ENCODE measurements around the gene MYCBP. TPM values are rescaled to one million over a fixed set of nuclear protein-coding genes. Genes with fewer than 3 reads are reported as not detected.

MYCBP gene
- total RNA-seq, 2 donors from 2014 or later = 37.2 to 48.0 TPM

GRCh38 chr1:38889589-38889988 lies 16.4 kb upstream of the MYCBP start:
- H3K9me3 Mint-ChIP-seq = no peaks in the 10 kb centered on the region
- ATAC-seq = no peak
- H3K4me3 Mint-ChIP-seq = no peak overlapping the region
- no peak for DNase-seq (ENCODE audit: low spot score)
- no peaks in the 10 kb centered on the region for H3K27me3 Mint-ChIP-seq
- H3K4me1 Mint-ChIP-seq (ENCODE audit: low read depth in 2 of 2) = no peaks in the 10 kb centered on the region
- H3K36me3 Mint-ChIP-seq = no peaks in the 10 kb centered on the region
- no peak overlapping the region for H3K27ac Mint-ChIP-seq

GRCh38 chr1:38888423-38889333 lies 15.5 kb upstream of the MYCBP start:
- Mint-ChIP-seq H3K27ac (no peak overlapping the region), H3K27me3 (no peaks in the 10 kb centered on the region), H3K4me1 (ENCODE audit: low read depth in 2 of 2) (no peaks in the 10 kb centered on the region), H3K4me3 (no peak overlapping the region), H3K36me3 (no peaks in the 10 kb centered on the region), H3K9me3 (no peaks in the 10 kb centered on the region)
- DNase-seq (ENCODE audit: low spot score) (no peak), ATAC-seq (no peak)

- Mint-ChIP-seq H3K4me1 (ENCODE audit: low read depth in 2 of 2) (no peaks in the 10 kb centered on the region), H3K36me3 (no peaks in the 10 kb centered on the region), H3K27me3 (no peaks in the 10 kb centered on the region), H3K4me3 (no peak overlapping the region), H3K9me3 (no peaks in the 10 kb centered on the region), H3K27ac (no peak overlapping the region)
- DNase-seq (ENCODE audit: low spot score) (no peak), ATAC-seq (no peak)
Measured at GRCh38 chr1:38885092-38885491, 11.9 kb upstream of the MYCBP start.

GRCh38 chr1:38881487-38881886 lies 8.3 kb upstream of the MYCBP start, which contains the start of gene GJA9:
TSS of gene GJA9 (minus strand) at chr1:38881587. CDS start at chr1:38876098, 5,489 bp downstream.
- ATAC-seq = no peak

GRCh38 chr1:38875811-38876210 lies 2.7 kb upstream of the MYCBP start:
- no peak overlapping the region for H3K27ac Mint-ChIP-seq
- H3K4me1 Mint-ChIP-seq (ENCODE audit: low read depth in 2 of 2) = peaks cover 11 to 22% of the 10 kb centered on the region in 2 donors
- no peaks in the 10 kb centered on the region for H3K9me3 Mint-ChIP-seq
- H3K36me3 Mint-ChIP-seq = no peaks in the 10 kb centered on the region
- ATAC-seq (no peak), DNase-seq (ENCODE audit: low spot score) (no peak)
- no peaks in the 10 kb centered on the region for H3K27me3 Mint-ChIP-seq
- no peak overlapping the region for H3K4me3 Mint-ChIP-seq

More at GRCh38 chr1:38881487-38881886, 8.3 kb upstream of the MYCBP start, which contains the start of gene GJA9:
- Mint-ChIP-seq H3K27ac (no peak within 1 kb of the TSS), H3K9me3 (no peaks in the 10 kb centered on the region), H3K27me3 (no peaks in the 10 kb centered on the region), H3K4me1 (ENCODE audit: low read depth in 2 of 2) (no peaks in the 10 kb centered on the region), H3K4me3 (no peak within 1 kb of the TSS), H3K36me3 (no peaks in the 10 kb centered on the region)
- no peak for DNase-seq (ENCODE audit: low spot score)

GRCh38 chr1:38872401-38873026 lies 634 bp downstream of the MYCBP start:
- peak; percentile 63 for DNase-seq (ENCODE audit: low spot score)
- peak overlapping the region; percentile 78 for H3K4me3 Mint-ChIP-seq
- no peaks in the 10 kb centered on the region for H3K9me3 Mint-ChIP-seq
- H3K36me3 Mint-ChIP-seq = no peaks in the 10 kb centered on the region
- peak; percentile 13 to 51 for ATAC-seq
- peaks cover 11 to 22% of the 10 kb centered on the region in 2 donors for H3K4me1 Mint-ChIP-seq (ENCODE audit: low read depth in 2 of 2)
- H3K27ac Mint-ChIP-seq = peak overlapping the region; percentile 81 to 82
- H3K27me3 Mint-ChIP-seq = no peaks in the 10 kb centered on the region

- H3K4me3 Mint-ChIP-seq = peak overlapping the region; percentile 78
- H3K9me3 Mint-ChIP-seq = no peaks in the 10 kb centered on the region
- no peaks in the 10 kb centered on the region for H3K27me3 Mint-ChIP-seq
- ATAC-seq (no peak), DNase-seq (ENCODE audit: low spot score) (no peak)
- no peak overlapping the region for H3K27ac Mint-ChIP-seq
- H3K4me1 Mint-ChIP-seq (ENCODE audit: low read depth in 2 of 2) = peaks cover 11 to 22% of the 10 kb centered on the region in 2 donors
- H3K36me3 Mint-ChIP-seq = no peaks in the 10 kb centered on the region
Measured at GRCh38 chr1:38870996-38871395, 2.2 kb downstream of the MYCBP start.

GRCh38 chr1:38867208-38867607 lies 5.9 kb downstream of the MYCBP start:
- H3K4me3 Mint-ChIP-seq = no peak overlapping the region
- no peaks in the 10 kb centered on the region for H3K27me3 Mint-ChIP-seq
- ATAC-seq (no peak), DNase-seq (ENCODE audit: low spot score) (no peak)
- peaks cover 6 to 18% of the 10 kb centered on the region in 2 donors for H3K4me1 Mint-ChIP-seq (ENCODE audit: low read depth in 2 of 2)
- no peaks in the 10 kb centered on the region for H3K9me3 Mint-ChIP-seq
- peaks cover 5% of the 10 kb centered on the region for H3K36me3 Mint-ChIP-seq
- H3K27ac Mint-ChIP-seq = no peak overlapping the region

- ATAC-seq (no peak), DNase-seq (ENCODE audit: low spot score) (no peak)
- no peaks in the 10 kb centered on the region for H3K9me3 Mint-ChIP-seq
- no peaks in the 10 kb centered on the region for H3K27me3 Mint-ChIP-seq
- H3K36me3 Mint-ChIP-seq = peaks cover 5% of the 10 kb centered on the region
- H3K27ac Mint-ChIP-seq = no peak overlapping the region
- H3K4me3 Mint-ChIP-seq = no peak overlapping the region
- peaks cover 3 to 18% of the 10 kb centered on the region in 2 donors for H3K4me1 Mint-ChIP-seq (ENCODE audit: low read depth in 2 of 2)
Measured at GRCh38 chr1:38865112-38865715, 7.9 kb downstream of the MYCBP start.

GRCh38 chr1:38860454-38860795 lies 12.7 kb downstream of the MYCBP start:
- peak overlapping the region; percentile 60 to 91 for H3K27ac Mint-ChIP-seq
- H3K4me1 Mint-ChIP-seq (ENCODE audit: low read depth in 2 of 2) = peaks cover 21 to 31% of the 10 kb centered on the region in 2 donors
- H3K9me3 Mint-ChIP-seq = no peaks in the 10 kb centered on the region
- DNase-seq (ENCODE audit: low spot score) (no peak), ATAC-seq (no peak)
- H3K27me3 Mint-ChIP-seq = no peaks in the 10 kb centered on the region
- H3K36me3 Mint-ChIP-seq = peaks cover 14% of the 10 kb centered on the region
- H3K4me3 Mint-ChIP-seq = peak overlapping the region; percentile 91

GRCh38 chr1:38859561-38860453 lies 13.3 kb downstream of the MYCBP start, which contains the start of gene RRAGC:
TSS of gene RRAGC (minus strand) at chr1:38859772. CDS start at chr1:38859646, 126 bp downstream.
- Mint-ChIP-seq H3K36me3 (peaks cover 20% of the 10 kb centered on the region), H3K27ac (peak within 1 kb of the TSS; percentile 81 to 91), H3K4me3 (peak within 1 kb of the TSS; percentile 91), H3K4me1 (ENCODE audit: low read depth in 2 of 2) (peaks cover 21 to 37% of the 10 kb centered on the region in 2 donors), H3K9me3 (no peaks in the 10 kb centered on the region), H3K27me3 (no peaks in the 10 kb centered on the region)
- peak; percentile 98 to 99 for ATAC-seq
- DNase-seq (ENCODE audit: low spot score) = peak; percentile 100

- H3K27ac Mint-ChIP-seq = peak overlapping the region; percentile 81 to 82
- no peaks in the 10 kb centered on the region for H3K27me3 Mint-ChIP-seq
- peaks cover 21 to 37% of the 10 kb centered on the region in 2 donors for H3K4me1 Mint-ChIP-seq (ENCODE audit: low read depth in 2 of 2)
- peaks cover 20% of the 10 kb centered on the region for H3K36me3 Mint-ChIP-seq
- DNase-seq (ENCODE audit: low spot score) (peak; percentile 74), ATAC-seq (peak; percentile 47)
- H3K4me3 Mint-ChIP-seq = peak overlapping the region; percentile 91
- no peaks in the 10 kb centered on the region for H3K9me3 Mint-ChIP-seq
Measured at GRCh38 chr1:38858833-38859560, 14.2 kb downstream of the MYCBP start.

Measured in natural killer cell treated with Interleukin-12 subunit alpha and Interleukin-12 subunit beta and Interleukin-15 and Interleukin-18, amount 100 ng/mL, for 72 hours (primary cell).